ENCODE measurements around the gene FCHO2.

Gene FCHO2

DNA sequence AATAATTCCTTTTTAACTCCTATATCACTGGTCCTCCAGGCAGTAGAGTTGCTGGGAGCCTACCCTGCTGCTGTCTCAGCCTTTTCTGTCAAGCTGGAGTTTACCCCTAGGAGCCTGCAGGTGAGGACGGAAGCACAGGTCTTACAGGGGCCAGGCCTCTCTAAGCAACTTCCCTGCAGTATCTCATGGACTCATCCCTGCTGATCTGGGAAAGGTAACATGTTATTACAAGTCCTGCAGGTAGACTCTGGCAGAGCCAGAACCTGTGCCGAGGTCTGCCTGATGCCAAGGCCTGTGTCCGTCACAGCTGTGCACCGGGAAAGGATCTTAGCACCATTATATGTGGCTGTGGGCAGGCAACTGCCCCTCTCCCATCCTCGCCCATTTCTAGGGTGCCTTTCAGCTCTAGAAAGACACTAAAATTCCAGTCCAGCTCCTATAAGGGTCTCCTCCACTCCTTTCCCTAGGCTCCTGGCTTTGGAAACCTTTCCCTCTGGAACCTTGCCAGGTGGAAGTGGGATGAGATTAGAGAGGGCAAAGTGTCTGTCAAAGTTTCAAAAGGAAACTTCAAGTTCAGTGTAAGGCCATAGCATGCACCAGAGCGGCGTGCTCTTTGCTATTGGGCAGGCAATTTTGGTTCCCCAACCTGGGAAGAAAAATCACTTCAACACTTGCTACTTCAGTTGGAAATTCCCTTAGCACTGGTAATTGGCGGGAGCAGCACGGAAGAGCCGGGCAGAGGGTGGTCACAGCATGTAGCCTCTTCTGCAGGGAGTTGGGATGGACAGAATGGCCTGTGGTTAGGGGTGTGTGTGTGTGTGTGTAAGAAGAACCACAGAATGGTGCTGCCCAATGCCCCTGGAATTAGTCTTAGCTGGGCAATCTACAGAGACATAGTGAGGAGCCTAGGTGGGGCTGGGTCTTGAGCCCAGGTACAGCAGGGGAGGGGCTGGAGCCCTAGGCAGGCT lies 182.0 kb downstream of the FCHO2 start:
- Histone ChIP-seq H3K36me3 (ENCODE audit: low read depth) (no peaks in the 10 kb centered on the region), H3K4me1 (ENCODE audit: insufficient read depth, poor library complexity, severe bottlenecking) (no peaks in the 10 kb centered on the region), H3K27me3 (ENCODE audit: insufficient read depth, poor library complexity, severe bottlenecking) (no peaks in the 10 kb centered on the region), H3K9me3 (ENCODE audit: severe bottlenecking) (no peaks in the 10 kb centered on the region), H3K4me3 (ENCODE audit: severe bottlenecking) (no peak overlapping the region), H3K27ac (ENCODE audit: poor library complexity, severe bottlenecking) (no peak overlapping the region)
- ATAC-seq (ENCODE audit: low read depth) (peak; percentile 24; the same call in 2 of the 3 replicates), DNase-seq (ENCODE audit: low spot score) (no peak)
- TF ChIP-seq, protein P1, sequence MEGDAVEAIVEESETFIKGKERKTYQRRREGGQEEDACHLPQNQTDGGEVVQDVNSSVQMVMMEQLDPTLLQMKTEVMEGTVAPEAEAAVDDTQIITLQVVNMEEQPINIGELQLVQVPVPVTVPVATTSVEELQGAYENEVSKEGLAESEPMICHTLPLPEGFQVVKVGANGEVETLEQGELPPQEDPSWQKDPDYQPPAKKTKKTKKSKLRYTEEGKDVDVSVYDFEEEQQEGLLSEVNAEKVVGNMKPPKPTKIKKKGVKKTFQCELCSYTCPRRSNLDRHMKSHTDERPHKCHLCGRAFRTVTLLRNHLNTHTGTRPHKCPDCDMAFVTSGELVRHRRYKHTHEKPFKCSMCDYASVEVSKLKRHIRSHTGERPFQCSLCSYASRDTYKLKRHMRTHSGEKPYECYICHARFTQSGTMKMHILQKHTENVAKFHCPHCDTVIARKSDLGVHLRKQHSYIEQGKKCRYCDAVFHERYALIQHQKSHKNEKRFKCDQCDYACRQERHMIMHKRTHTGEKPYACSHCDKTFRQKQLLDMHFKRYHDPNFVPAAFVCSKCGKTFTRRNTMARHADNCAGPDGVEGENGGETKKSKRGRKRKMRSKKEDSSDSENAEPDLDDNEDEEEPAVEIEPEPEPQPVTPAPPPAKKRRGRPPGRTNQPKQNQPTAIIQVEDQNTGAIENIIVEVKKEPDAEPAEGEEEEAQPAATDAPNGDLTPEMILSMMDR (IDR thresholded peaks at IDR 0.05; ENCODE audit: poor library complexity, severe bottlenecking) = no peak

DNA sequence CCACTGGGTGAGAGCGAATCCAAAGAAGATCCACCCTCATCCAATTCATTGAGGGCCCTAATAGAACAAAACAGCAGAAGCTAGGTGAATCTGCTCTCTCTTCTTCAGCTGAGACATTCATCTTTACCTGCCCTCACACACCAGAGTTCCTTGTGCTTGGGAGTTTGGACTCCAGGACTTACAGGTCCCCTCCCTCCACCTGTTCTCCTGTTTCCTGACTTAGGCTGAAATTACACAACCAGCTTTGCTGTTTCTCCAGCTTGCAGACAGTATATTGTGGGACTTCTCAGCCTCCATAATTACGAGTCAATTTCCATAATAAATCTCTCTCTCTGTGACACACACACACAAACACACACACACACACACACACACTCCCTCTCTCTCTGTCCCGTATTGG lies 183.6 kb downstream of the FCHO2 start:
- Histone ChIP-seq H3K36me3 (ENCODE audit: low read depth) (no peaks in the 10 kb centered on the region), H3K4me3 (ENCODE audit: severe bottlenecking) (no peak overlapping the region), H3K9me3 (ENCODE audit: severe bottlenecking) (no peaks in the 10 kb centered on the region), H3K27ac (ENCODE audit: poor library complexity, severe bottlenecking) (no peak overlapping the region), H3K4me1 (ENCODE audit: insufficient read depth, poor library complexity, severe bottlenecking) (no peaks in the 10 kb centered on the region), H3K27me3 (ENCODE audit: insufficient read depth, poor library complexity, severe bottlenecking) (no peaks in the 10 kb centered on the region)
- DNase-seq (ENCODE audit: low spot score) = no peak
- TF ChIP-seq, protein P1 (IDR thresholded peaks at IDR 0.05; ENCODE audit: poor library complexity, severe bottlenecking) = no peak
- ATAC-seq (ENCODE audit: low read depth) = no peak

Measured in RWPE2 (cell line).